HG03159 (cell line): Measurements from ENCODE around the gene PTDSS2.
"Not testable (repeated sequence)": the region's sequence is repeated elsewhere in the genome, so short reads cannot be mapped to it uniquely, and the experiment has no call there.

ENCODE experiments used
- ATAC-seq: cut with Tn5 transposase; IDR thresholded peaks from one replicate; pipeline ENCODE4 v1.9.1; 2021; ENCODE audit warnings: mild to moderate bottlenecking, moderate library complexity; ENCODE audit not compliant: unreplicated experiment

The PTDSS2 gene

DNA sequence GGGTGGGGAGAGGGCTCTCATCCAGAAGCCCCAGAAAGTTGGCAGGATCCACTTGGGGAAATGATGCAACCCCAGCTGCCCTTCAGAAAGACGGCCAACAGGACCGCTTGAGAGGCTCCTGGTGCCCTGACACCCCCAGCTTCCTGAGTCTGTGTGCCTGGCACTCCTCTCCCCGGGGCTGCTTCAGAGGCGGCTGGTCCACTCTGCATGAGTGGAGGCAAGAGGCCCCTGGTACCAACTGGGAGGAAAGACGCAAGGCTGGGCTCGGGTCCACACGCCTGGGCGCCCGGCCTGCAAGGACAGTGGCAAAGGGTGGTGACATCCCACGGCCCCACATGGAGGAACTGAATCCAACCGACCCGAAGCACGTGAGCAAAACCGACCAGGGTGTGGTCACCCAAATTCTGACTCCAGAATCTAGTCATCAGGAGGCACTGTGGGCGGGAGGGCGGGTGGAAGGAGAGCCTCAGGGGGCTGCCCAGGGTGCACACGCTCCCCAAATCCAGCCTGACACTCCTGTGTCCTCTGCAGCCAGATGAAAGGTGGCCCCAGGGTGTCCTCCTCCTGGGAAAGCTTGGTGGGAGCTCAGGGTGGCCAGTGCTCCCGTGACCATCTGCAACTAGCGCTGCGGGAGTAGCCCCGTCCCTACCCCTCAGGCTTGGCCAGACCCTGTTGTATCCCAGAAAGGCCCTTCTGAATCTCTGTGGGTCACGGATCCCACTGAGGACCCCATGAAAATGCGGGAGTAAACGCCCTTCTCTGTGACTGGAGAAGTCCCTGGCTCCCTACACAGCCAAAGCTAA is 53.3 kb downstream of the PTDSS2 start:
- no peak for ATAC-seq

DNA sequence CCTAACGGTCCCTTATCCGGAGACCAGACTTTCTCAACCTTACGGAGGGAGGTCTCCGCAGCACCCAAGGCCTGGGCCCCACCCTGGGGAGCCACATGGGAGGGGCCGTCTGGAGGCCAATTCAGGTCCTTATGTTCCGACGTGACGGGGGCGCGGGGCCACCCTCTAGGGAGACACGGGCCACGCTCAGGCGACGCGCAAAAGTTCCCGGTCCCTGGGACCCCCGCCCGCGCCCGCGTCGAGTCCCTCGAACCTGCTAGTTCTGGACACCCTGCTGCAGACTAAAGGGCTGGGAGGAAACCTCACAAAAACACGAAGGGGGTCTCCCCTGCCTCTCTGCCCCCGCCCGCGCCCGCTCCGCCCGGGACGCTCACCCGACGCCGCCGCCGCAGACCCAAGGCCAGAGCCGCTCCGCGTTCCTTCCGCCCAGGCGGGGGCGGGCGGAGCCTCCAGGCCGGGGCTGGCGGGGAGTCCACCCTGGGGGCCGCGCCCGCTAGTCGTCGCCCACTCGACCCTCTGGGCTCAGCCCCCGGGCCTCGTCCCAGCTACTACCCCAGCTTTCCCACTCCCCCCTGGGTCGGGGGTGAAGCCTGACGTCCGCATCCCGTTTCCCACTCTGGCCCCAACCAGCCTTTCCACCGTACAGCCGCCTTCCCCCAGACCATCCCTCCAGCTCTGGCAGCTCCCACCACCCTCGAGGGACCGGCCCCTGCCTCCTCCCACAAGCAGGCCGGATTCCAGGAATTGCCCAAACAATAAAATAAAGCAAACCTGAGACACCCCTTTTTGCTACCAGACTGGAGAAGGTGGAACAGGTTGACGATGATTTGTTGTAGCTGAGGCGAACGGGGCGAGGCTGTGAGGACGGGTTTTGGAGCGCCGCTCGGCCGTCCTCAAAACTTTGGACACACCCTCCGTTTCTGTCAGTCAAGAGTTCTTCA is 54.2 kb downstream of the PTDSS2 start:
- ATAC-seq: no peak

DNA sequence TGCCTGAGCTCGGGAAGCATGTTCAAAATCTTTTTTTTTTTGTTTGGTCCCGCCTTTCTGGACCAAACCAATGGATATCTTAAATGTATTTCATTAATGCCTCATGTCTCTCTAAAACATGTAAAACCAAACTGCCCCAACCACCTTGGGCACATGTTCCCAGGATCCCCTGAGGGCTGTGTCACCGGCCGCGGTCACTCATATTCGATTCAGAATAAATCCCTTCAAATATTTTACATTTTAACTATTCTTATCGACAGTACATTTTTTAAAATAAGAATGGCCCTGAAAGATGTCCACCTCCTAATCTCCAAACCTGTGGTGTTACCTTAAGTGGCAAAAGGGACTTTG is 54.9 kb downstream of the PTDSS2 start:
- ATAC-seq: no peak

DNA sequence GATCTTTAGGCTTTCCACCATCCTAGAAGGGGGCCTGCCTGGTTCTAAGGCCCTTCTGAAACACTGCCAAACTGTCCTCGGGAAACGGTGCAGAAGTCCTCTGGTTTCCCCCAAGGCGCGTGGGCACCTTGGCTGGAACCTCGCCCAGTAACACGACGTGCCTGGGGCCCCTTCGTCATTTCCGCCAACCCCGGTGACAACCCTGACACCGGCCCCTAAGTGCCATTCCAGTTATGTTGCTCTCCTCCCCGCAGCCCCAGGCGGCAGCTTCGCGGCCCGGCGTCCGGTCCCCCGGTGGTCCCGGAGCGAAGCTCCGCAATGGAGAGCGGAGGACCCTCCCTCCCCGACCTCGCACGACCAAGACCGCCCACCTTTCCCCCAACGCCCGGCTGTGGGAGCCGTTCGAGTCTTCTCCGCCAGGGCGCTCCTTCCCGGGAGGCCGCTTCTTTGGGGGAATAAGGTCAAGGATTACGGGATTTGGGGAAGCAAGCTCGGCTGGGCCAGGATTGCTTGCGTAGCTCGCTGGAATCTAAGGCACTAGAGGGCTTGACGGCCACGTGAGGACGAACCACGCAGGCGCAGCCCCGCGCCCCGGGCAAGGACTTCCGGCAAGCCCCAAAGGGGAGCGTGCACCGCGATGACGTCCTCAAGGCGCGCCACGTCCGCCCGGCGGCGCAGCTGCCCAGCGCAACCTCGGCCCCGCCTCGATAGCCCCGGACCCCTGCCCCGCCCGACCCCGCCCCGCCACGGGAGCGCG is 56.3 kb downstream of the PTDSS2 start:
- ATAC-seq: peak; percentile 59

DNA sequence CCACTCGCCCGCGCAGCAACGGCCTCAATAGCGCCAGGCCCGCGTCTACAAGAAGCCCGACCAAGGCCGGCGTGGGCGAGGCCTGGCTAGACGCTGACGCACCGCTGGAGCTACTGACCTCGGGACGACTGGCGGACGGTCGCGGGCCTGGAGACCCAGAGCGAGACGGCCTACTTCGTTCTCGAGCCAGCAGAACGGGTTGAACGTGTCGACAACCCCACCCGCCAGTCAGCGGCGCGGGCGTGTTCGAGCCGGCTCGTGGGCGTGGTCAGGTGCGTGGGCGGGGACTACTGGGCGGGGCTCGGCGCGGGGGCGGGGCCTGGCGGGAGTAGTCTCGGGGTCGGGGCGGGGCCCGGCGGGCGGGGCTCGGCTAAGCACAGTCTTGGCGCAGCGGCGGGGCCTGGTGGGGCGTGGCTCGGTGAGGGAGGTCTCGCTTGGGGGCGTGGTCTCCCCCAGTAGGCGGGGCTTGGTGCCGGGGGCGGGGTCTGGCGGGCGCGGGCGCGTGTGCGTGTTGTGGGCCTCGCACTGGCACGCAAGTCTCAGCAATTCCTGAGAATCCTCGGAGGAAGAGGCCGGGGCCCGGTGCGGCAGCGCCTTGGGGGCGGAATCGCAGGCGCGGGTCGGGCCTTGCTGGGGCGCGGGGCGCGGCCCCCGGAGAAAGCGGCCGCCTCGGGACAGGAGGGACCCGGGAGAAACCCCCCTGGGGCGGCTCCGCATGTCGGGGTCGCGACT is 57.1 kb downstream of the PTDSS2 start, which contains the start of gene RNH1:
Gene RNH1, minus strand, starts transcription at position 248 of the 732 bp plus-strand sequence. CDS start 5,080 bp downstream, outside the sequence.
- ATAC-seq: peak; percentile 46

DNA sequence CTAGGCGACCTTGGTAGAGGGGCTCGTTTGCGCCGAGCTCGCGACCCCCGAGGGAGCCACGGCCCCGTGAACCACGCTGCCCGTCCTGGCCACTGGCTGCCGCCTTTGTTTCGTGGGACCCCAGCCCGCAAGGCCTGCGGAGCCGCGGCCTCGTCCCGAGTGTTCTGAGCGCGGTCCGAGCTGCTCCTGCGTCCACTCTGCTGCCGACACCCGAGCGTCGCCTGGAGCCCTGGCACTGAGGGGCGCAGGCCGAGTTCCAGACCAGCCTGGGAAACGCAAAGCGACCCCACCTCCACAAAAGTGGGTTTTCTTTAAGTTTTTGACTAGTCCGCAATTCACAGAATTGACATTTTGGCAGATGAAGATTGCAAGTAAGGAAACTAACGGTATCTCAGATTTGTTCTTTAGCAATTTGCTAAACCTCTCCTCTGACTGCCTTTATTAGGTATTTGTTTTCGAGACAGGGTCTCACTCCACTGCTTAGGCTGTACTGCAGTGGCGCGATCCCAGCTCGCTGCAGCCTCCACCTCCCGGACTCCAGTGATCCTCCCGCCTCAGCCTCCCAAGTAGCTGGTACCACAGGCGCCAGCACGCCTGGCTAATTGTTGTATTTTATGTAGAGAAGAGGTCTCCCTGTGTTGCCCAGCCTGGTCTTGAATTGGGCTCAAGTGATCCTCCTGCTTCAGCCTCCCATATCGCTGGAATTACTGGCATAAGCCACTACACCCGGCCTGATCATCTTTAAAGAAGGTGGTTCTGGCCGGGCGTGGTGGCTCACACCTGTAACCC is 57.8 kb downstream of the PTDSS2 start:
- ATAC-seq: no peak

DNA sequence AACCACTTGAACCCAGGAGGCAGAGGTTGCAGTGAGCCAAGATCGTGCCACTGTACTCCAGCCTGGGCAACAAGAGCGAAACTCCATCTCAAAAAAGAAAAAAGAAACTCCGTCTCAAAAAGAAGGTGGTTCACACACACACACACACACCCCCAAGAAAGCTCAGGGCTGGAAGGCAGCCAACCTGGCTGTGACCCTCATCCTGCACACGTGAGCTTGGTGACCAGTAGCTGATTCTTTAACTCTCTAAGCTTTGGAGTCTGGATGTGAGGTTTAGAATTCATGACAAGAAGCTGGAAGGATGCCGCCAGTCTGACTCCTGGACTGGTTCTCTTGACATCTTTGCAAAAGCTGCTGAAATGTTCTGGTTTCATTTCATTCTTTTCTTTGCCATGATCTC is 58.9 kb downstream of the PTDSS2 start:
- no peak for ATAC-seq

DNA sequence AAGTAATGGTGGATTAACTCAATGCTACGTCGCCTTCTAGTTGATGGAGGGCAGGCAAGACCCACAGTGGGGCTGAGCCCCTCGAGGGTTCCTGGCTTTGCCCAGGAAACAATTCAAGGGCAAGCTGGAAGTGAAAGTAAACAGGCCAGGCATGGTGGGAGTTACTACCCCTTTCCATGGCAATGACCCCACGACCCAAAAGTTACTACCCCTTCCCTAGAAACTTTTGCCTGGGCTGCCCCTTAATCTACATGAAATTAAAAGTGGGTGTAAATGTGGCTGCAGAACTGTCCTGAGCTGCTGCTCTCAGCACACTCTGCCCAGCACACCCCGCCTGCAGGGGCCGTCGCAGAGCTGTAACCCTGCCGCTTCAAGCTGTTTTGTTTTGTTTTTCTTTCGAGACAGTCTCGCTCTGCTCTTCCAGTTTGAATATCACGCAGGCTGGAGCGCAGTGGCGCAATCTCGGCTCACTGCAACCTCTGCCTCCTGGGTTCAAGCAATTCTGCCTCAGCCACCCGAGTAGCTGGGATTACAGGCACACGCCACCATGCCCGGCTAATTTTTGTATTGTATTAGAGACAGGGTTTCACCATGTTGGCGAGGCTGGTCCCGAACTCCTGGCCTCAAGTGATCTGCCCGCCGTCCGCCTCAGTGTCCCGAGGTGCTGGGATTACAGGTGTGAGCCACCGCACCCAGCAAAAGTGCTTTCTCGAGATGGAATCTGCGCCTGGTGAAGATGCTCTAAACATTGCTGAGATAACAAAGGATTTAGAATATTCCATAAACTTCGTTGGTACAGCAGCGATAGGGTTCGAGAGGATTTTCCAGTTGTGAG is 62.9 kb downstream of the PTDSS2 start:
- no peak for ATAC-seq

DNA sequence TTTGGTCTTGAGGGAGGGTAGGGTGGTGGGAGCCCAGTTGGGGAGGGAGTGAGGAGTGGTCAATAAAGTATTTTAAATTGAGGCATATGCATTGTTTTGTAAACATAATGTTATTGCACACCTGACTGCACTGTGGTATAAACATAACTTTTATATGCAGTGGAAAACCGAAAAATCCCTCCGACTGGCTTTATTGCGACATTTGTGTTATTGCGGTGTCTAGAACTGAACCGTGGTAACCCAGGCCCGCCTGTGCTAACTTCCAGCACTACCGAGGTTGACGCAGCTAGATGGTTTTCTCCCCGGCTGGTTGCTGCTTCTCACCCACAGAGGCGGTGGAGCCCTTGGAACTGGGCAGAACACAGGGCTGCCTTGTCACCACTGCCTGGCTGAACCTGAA is 64.5 kb downstream of the PTDSS2 start:
- ATAC-seq: no peak

DNA sequence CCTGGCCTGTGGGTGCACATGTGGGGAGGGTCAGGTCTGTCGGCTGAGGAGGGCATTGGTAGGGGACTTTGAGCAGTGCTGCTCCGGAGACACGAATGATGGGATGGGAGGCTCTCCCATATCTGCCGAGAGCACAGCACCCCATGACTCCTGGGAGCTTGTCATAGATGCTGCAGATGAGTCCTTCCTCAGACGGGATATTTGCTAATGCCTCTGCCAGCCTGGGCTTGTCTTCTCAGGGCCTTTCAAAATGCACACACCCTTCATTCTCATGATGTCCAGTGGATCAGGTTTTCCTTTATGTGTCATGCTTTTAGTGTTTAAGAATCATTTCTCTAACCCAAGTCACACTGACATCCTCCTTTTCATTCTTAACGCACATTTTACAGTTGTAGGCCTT is 65.1 kb downstream of the PTDSS2 start:
- no peak for ATAC-seq

DNA sequence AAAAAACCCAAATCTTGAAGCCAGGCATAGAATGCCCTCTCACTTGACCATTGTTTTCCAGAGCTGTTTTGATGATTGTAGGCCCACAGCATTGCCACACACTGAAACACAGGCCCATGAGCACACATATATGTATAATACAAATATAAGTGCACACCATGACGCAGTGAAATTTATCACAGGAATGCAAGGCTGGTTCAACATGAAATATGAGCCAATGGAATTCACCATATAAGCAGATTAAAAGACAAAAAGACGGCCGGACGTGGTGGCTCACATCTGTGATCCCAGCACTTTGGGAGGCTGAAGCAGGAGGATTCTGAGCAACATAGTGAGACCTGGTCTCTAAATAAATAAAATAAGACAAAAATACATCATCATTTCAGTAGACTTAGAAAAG is 66.3 kb downstream of the PTDSS2 start:
- no peak for ATAC-seq

DNA sequence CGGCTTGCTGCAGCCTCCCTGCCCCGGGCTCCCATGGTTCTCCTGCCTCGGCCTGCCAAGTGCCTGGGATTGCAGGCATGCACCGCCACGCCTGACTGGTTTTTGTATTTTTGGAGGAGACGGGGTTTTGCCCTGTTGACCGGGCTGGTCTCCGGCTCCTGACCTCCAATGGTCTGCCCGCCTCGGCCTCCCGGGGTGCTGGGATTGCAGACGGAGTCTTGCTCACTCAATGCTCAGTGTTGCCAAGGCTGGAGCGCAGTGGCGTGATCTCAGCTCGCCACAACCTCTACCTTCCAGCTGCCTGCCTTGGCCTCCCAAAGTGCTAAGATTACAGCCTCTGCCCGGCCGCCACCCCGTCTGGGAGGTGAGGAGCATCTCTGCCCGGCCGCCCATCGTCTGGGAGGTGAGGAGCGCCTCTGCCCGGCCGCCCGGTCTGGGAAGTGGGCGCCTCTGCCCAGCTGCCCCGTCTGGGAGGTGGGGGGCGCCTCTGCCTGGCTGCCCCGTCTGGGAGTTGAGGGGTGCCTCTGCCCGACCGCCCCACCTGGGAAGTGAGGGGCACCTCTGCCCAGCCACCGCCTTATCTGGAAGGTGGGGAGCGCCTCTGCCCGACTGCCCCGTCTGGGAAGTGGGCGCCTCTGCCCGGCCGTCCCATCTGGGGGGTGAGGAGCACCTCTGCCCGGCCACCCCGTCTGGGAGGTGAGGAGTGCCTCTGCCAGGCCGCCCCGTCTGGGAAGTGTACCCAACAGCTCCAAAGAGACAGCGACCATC is 67.0 kb downstream of the PTDSS2 start:
- not testable (repeated sequence) for ATAC-seq

DNA sequence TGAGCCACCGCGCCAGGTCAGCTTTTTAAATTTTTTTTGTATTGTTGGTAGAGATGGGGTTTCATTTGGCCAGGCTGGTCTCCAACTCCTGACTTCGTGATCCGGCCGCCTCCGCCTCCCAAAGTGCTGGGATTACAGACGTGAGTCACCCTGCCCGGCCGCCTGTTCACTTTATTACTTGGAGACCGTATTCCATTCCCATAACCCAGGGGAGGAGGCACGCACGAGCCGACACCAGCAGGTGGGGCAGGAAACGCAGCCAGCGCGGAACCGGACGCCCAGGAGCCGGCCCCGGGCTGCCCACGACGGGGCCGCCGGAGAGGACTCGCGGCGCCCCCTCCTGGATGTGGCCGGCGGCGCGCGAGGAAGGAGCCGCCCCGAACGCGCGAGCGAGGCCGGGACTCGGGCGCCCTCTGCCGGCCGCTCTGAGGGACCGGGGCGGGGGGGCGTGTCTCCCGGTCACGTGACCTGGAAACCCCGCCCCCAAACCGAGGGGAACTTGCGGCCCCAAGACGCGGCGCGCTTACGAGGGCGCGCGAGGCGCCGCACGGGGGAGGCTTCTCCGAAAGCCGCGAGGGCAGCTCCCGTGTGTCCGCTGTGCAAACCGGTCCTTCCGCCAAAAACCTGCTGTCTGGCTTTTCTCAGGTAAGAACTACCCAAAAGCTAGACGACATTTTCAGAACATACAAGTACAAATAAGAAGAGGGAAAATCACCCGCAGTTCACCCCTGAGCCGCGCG is 68.6 kb downstream of the PTDSS2 start:
- no peak for ATAC-seq

DNA sequence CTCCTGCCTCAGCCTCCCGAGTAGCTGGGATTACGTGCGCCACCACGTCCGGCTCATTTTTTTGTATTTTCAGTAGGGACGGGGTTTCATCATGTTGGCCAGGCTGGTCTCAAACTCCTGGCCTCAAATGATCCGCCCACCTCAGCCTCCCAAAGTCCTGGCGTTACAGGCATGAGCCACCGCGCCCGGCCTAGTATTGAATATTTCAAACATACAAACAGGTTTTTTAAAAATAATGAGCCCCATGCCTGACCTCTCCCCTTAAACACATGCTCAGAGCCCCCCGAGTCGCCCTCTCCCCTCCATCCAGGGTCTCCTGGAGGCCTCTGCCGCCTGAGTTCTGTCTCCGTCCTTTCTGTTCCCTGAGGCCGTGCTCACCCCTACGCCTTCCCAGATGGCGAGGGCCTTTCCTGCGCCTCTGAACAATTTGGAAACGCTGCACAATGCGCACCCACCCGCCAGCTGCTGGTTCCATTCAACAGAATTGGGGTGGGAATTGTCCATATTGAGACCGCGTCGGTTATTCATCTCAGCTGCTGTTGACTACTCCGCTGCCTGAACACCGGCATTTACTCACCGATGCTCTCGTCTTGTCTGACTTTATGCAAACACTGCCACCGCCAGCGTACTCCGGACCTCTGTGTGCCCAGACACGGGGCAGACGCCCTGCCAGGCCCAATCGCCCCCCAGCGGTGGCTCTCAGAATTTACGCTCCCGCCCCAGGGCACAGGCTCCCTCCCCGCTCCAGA is 70.5 kb downstream of the PTDSS2 start:
- ATAC-seq: no peak

DNA sequence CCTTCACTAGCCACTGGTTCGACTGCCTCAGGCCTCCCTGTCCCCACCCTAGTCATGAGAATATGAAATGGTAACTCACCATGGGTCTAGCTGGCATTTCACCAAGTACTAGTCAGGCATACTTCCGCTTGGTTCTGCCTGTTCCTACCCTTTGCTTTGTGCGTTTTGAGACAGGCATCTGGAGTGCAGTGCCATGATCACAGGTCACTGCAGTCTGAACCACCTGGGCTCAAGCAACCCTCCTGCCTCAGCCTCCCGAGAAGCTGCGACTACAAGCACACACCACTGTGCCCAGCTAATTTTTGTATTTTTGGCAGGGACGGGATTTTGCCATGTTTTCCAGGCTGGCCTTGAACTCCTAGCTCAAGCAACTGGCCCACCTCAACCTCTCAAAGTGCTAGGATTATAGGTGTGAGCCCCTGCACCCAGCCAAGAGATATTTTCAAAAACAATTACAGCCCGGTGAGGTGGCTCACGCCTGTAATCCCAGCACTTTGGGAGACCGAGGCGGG is 71.2 kb downstream of the PTDSS2 start:
- ATAC-seq: no peak

DNA sequence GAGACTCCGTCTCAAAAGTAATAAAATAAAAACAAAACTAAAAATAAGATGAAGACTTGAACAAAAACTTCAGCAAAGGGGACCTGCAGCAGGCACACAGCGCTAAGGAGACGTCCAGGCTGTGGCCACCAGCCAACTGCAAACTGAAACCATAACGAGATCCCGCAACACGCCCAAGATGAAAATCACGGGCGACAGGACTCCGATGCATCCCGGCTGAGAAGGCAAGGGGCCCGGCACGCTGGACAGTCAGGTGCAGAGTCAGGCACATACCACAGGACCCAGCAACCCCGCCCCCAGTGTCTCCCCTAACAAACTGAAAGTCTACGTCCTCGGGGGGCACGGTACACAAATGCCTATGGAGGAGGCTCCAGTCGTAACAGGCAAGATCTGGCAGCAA is 76.1 kb downstream of the PTDSS2 start:
- ATAC-seq: no peak
